NCI-H2196 treated with DMSO at 0.1 percent for 48 hours (cell line): ENCODE data around the gene CCNYL1.

Source experiments
- DNase-seq: peaks from one replicate; lab custom pipeline; 2025; ENCODE audit not compliant: unreplicated experiment; lab: John Stamatoyannopoulos, UW

Gene CCNYL1

GRCh38 chr2:207787017-207787416 lies 75.6 kb downstream of the CCNYL1 start:
- DNase-seq: no peak

GRCh38 chr2:207787800-207788199 lies 76.4 kb downstream of the CCNYL1 start:
- DNase-seq: no peak

GRCh38 chr2:207790898-207791297 lies 79.5 kb downstream of the CCNYL1 start:
- DNase-seq: no peak

GRCh38 chr2:207791579-207792243 lies 80.3 kb downstream of the CCNYL1 start:
- no peak for DNase-seq

GRCh38 chr2:207792244-207792785 lies 80.9 kb downstream of the CCNYL1 start:
- peak; percentile 29 for DNase-seq

GRCh38 chr2:207796585-207797350 lies 85.3 kb downstream of the CCNYL1 start:
- peak; percentile 72 for DNase-seq

- DNase-seq: no peak
Measured at GRCh38 chr2:207801259-207801658, 89.8 kb downstream of the CCNYL1 start.

DNA sequence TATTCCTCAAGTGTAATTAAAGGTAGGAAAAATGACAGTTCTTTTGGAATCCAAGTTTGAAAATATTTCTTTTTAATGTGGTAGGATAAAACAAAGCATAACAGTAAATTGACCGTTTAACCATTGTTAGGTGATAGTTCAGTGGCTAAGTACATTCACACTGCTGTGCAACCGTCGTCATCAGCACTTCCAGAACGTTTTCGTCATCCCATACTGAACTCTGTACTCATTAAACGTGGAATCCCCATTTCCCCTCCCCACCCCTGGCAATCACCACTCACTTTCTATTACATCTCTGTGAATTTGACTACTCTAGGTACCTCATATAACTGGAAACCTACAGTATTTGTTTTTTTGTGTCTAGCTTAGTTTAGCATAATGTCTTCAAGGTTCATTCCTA lies 91.2 kb downstream of the CCNYL1 start:
- DNase-seq: no peak
